Calu3 (cell line): ENCODE results near the gene IL12B. TPM values are rescaled to one million over a fixed set of nuclear protein-coding genes. Genes with fewer than 3 reads are reported as not detected.

Source experiments
- BruUV-seq: library from RNA; stranded (reverse); fragments of 400-500 nt; replicated peaks from 2 replicates; lab custom pipeline; 2021; lab: Mats Ljungman, UMichigan
- CTCF ChIA-PET: fragments of 300-600 bp; sonication (Branson Sonifier 250); formaldehyde crosslinking; loops from one replicate; lab custom pipeline; 2022; ENCODE audit warnings: antibody characterized with exemption; lab: Charles Lee
- DNase-seq: peaks from one replicate; pipeline ENCODE4 v3.0.0; 2022
- H3K27ac Mint-ChIP-seq: one replicate; pipeline ENCODE4 v1.8.0; 2022; ENCODE audit warnings: mixed read lengths; ENCODE audit not compliant: unreplicated experiment
- H3K27me3 Mint-ChIP-seq: one replicate; pipeline ENCODE4 v1.8.0; 2022; ENCODE audit warnings: mixed read lengths; ENCODE audit not compliant: unreplicated experiment
- H3K36me3 Mint-ChIP-seq: one replicate; pipeline ENCODE4 v1.8.0; 2022; ENCODE audit warnings: mild to moderate bottlenecking, moderate library complexity, mixed read lengths; ENCODE audit not compliant: insufficient read depth, unreplicated experiment
- H3K4me1 Mint-ChIP-seq: one replicate; pipeline ENCODE4 v1.8.0; 2022; ENCODE audit warnings: mild to moderate bottlenecking, low read depth, mixed read lengths; ENCODE audit not compliant: unreplicated experiment
- H3K4me3 Mint-ChIP-seq: one replicate; pipeline ENCODE4 v1.8.0; 2022; ENCODE audit warnings: mild to moderate bottlenecking, low read depth, moderate library complexity, mixed read lengths; ENCODE audit not compliant: unreplicated experiment
- H3K9me3 Mint-ChIP-seq: one replicate; pipeline ENCODE4 v1.8.0; 2022; ENCODE audit warnings: low read depth, mixed read lengths; ENCODE audit not compliant: unreplicated experiment
- CTCF ChIP-seq: fragments of 200-600 bp; IDR thresholded peaks from one replicate; pipeline ENCODE4 v1.8.0; 2022; ENCODE audit warnings: antibody characterized with exemption; ENCODE audit not compliant: unreplicated experiment
- intact Hi-C: fragments of 100-400 bp; cut with micrococcal nuclease; formaldehyde crosslinking; loops from one replicate; pipeline ENCODE4 v1.10.0; 2022; ENCODE audit not compliant: unreplicated experiment
- total RNA-seq: library from RNA; stranded (reverse); gene quantifications from 2 replicates; pipeline ENCODE4 v1.2.3, GENCODE V29; 2022

IL12B gene
- total RNA-seq, 1 experiment from 2014 or later: not detected

- Mint-ChIP-seq H3K36me3 (peaks cover 4% of the 10 kb centered on the region), H3K4me3 (no peak overlapping the region), H3K27me3 (peaks cover 64% of the 10 kb centered on the region), H3K9me3 (no peaks in the 10 kb centered on the region), H3K4me1 (peaks cover 44% of the 10 kb centered on the region), H3K27ac (no peak overlapping the region)
- intact Hi-C loops: no loop called here
- no TSS peak for BruUV-seq
- no peak for DNase-seq
- TF ChIP-seq CTCF: no peak
- CTCF ChIA-PET: interaction anchor here (0.6 kb wide), 1 partner anchor 1686 kb away, joined by 3 read pairs; no protein-coding TSS in a partner anchor
These were observed 10.9 kb upstream of the IL12B start for GRCh38 chr5:159341145-159341544.

- CTCF ChIA-PET: no interaction called here
- no peak for TF ChIP-seq CTCF
- DNase-seq: no peak
- Mint-ChIP-seq H3K9me3 (no peaks in the 10 kb centered on the region), H3K36me3 (peaks cover 4% of the 10 kb centered on the region), H3K27me3 (peaks cover 64% of the 10 kb centered on the region), H3K27ac (no peak overlapping the region), H3K4me3 (no peak overlapping the region), H3K4me1 (peaks cover 44% of the 10 kb centered on the region)
- intact Hi-C loops: no loop called here
- BruUV-seq: no TSS peak
These were observed 10.2 kb upstream of the IL12B start for GRCh38 chr5:159340511-159340910.

GRCh38 chr5:159339460-159339859, 9.2 kb upstream of the IL12B start:
- no TSS peak for BruUV-seq
- Mint-ChIP-seq H3K4me1 (peaks cover 44% of the 10 kb centered on the region), H3K27me3 (peaks cover 64% of the 10 kb centered on the region), H3K9me3 (no peaks in the 10 kb centered on the region), H3K36me3 (peaks cover 4% of the 10 kb centered on the region), H3K27ac (no peak overlapping the region), H3K4me3 (no peak overlapping the region)
- intact Hi-C loops: loop anchor here (10.0 kb wide), 1 partner anchor 575 kb away; the partner anchor contains the start of gene ADRA1B
- DNase-seq: no peak
- CTCF ChIA-PET: interaction anchor here (0.7 kb wide), 1 partner anchor 15 kb away, joined by 5 read pairs; no protein-coding TSS in a partner anchor
- TF ChIP-seq CTCF: no peak

GRCh38 chr5:159338118-159338517, 7.8 kb upstream of the IL12B start:
- TF ChIP-seq CTCF: no peak
- CTCF ChIA-PET: interaction anchor here (0.7 kb wide), 1 partner anchor 534 kb away, joined by 3 read pairs; no protein-coding TSS in a partner anchor
- H3K4me1 Mint-ChIP-seq: peaks cover 44% of the 10 kb centered on the region
- intact Hi-C loops: loop anchor here (10.0 kb wide), 1 partner anchor 577 kb away; the partner anchor contains the start of gene ADRA1B
- peaks cover 64% of the 10 kb centered on the region for H3K27me3 Mint-ChIP-seq
- peaks cover 4% of the 10 kb centered on the region for H3K36me3 Mint-ChIP-seq
- no peak overlapping the region for H3K27ac Mint-ChIP-seq
- no peak overlapping the region for H3K4me3 Mint-ChIP-seq
- no peak for DNase-seq
- H3K9me3 Mint-ChIP-seq: no peaks in the 10 kb centered on the region
- no TSS peak for BruUV-seq
